Activated T-cell treated with anti-CD3 and anti-CD28 coated beads, Interleukin-2, amount 50 U/mL, for 4 hours (primary cell): ENCODE measurements around the gene ACTN3. TPM values are rescaled to one million over a fixed set of nuclear protein-coding genes. Genes with fewer than 3 reads are reported as not detected.
A peak's percentile ranks its signal among the peaks of the same experiment; 100 is the strongest.
"Not testable (repeated sequence)": the region's sequence is repeated elsewhere in the genome, so short reads cannot be mapped to it uniquely, and the experiment has no call there.

Experiments
- ATAC-seq, 2 donors: fragments of 200-7000 bp; cut with Tn5 transposase; one replicate each; pipeline ENCODE4 v1.10.0; 2021
- DNase-seq: peaks from one replicate; pipeline ENCODE4 v3.0.0-alpha.2; 2020
- H3K27me3 Mint-ChIP-seq: one replicate; pipeline ENCODE4 v1.8.0; 2021; ENCODE audit warnings: low read depth, mixed read lengths
- H3K36me3 Mint-ChIP-seq: one replicate; pipeline ENCODE4 v1.8.0; 2022; ENCODE audit warnings: mixed read lengths; ENCODE audit not compliant: insufficient read depth
- H3K4me1 Mint-ChIP-seq: one replicate; pipeline ENCODE4 v1.8.0; 2021; ENCODE audit warnings: low read depth, mixed read lengths
- H3K4me3 Mint-ChIP-seq: one replicate; pipeline ENCODE4 v1.8.0; 2021; ENCODE audit warnings: mild to moderate bottlenecking, moderate library complexity, mixed read lengths
- H3K9me3 Mint-ChIP-seq: one replicate; pipeline ENCODE4 v1.8.0; 2021; ENCODE audit warnings: mixed read lengths
- total RNA-seq, 3 donors: library from RNA; stranded (reverse); gene quantifications; one replicate each; pipeline ENCODE4 v1.2.1, GENCODE V29; 2021

The ACTN3 gene
- total RNA-seq, 3 donors from 2014 or later: 0.08 to 0.18 TPM; not detected in 1

- no peak for DNase-seq
- H3K27me3 Mint-ChIP-seq: no peaks in the 10 kb centered on the region
- no peaks in the 10 kb centered on the region for H3K9me3 Mint-ChIP-seq
- H3K4me3 Mint-ChIP-seq: no peak overlapping the region
- no peaks in the 10 kb centered on the region for H3K36me3 Mint-ChIP-seq
- peaks cover 27% of the 10 kb centered on the region for H3K4me1 Mint-ChIP-seq
- no peak for ATAC-seq
Observed at GRCh38 chr11:66591175-66591574, 44.5 kb downstream of the ACTN3 start.

GRCh38 chr11:66592457-66593302 lies 46.0 kb downstream of the ACTN3 start, which contains the start of the genes CCDC87 and CCS:
Gene CCDC87, minus strand, starts transcription at chr11:66593063. Its CDS starts 48 bp downstream, at chr11:66593015.
Gene CCS, plus strand, starts transcription at chr11:66593185. Its CDS starts 77 bp downstream, at chr11:66593262.
- no peaks in the 10 kb centered on the region for H3K27me3 Mint-ChIP-seq
- peak within 1 kb of the TSS; percentile 99 for H3K4me3 Mint-ChIP-seq
- H3K36me3 Mint-ChIP-seq: no peaks in the 10 kb centered on the region

GRCh38 chr11:66593303-66593635 lies 46.6 kb downstream of the ACTN3 start:
- ATAC-seq (peak in 1 of 2 donors; percentile 9), DNase-seq (no peak)
- Mint-ChIP-seq H3K9me3 (no peaks in the 10 kb centered on the region), H3K4me3 (peak overlapping the region; percentile 99), H3K27me3 (no peaks in the 10 kb centered on the region), H3K36me3 (no peaks in the 10 kb centered on the region), H3K4me1 (peaks cover 27% of the 10 kb centered on the region)

More at GRCh38 chr11:66592457-66593302, 46.0 kb downstream of the ACTN3 start, which contains the start of the genes CCDC87 and CCS:
- peak; percentile 99 for DNase-seq
- ATAC-seq: peak; percentile 99 to 100
- Mint-ChIP-seq H3K9me3 (no peaks in the 10 kb centered on the region), H3K4me1 (peaks cover 27% of the 10 kb centered on the region)

- Mint-ChIP-seq H3K4me1 (peaks cover 27% of the 10 kb centered on the region), H3K9me3 (no peaks in the 10 kb centered on the region), H3K4me3 (peak overlapping the region; percentile 99), H3K27me3 (no peaks in the 10 kb centered on the region), H3K36me3 (peaks cover 2% of the 10 kb centered on the region)
- DNase-seq (no peak), ATAC-seq (no peak)
Observed at GRCh38 chr11:66593650-66594049, 46.9 kb downstream of the ACTN3 start.

DNA sequence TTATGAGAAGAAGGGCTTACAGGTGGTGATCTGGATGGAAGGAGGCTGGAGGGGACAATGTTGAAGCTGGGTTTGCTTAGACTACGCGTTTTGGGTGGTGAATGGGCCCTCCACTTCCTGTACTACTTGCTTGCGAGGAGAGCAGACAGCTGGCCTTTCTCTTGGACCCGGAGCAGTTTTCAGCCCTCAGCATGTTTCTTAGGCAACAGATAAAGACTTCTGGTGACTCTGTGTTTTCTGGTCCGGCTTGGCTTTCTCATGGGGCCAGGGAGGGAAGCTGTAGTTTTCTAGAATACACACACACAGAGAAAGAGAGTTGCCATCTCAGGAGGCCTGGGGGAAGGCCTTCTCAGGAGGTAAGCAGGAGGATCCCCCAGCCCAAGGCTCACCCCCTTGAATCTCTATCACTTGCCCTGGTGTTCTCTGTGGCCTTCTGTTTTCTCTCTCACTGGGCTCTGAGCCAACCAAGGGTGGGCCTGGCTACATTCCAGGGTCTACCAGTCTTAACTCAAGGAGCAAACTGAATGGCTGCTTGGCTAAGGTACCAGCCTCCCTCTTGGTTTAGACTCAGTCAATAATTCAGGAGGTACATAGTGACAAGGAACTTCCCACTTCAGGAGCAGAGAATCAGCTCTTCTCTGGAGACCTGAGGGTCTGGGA lies 48.7 kb downstream of the ACTN3 start:
- no peak for DNase-seq
- H3K9me3 Mint-ChIP-seq: no peaks in the 10 kb centered on the region
- H3K36me3 Mint-ChIP-seq: peaks cover 6% of the 10 kb centered on the region
- no peak for ATAC-seq
- H3K4me1 Mint-ChIP-seq: peaks cover 27% of the 10 kb centered on the region
- H3K4me3 Mint-ChIP-seq: peak overlapping the region; percentile 71
- H3K27me3 Mint-ChIP-seq: no peaks in the 10 kb centered on the region

DNA sequence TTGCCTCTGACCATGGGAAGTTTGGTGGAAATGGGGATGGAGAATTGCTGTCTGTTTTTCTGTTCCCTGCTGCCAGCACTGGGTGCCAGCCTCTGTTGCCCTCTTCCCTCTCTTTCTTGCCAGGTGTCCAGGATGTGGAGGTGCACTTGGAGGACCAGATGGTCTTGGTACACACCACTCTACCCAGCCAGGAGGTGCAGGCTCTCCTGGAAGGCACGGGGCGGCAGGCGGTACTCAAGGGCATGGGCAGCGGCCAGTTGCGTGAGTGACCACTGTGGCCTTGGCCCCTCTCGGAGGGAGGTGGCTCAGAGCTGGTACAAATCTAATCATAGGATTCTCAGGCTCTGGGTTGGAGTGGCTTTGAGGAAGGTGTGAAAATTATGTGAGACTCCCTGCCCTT lies 52.3 kb downstream of the ACTN3 start:
- DNase-seq (no peak), ATAC-seq (no peak)
- Mint-ChIP-seq H3K4me3 (no peak overlapping the region), H3K27me3 (no peaks in the 10 kb centered on the region), H3K9me3 (no peaks in the 10 kb centered on the region), H3K36me3 (peaks cover 15% of the 10 kb centered on the region), H3K4me1 (peaks cover 15% of the 10 kb centered on the region)

DNA sequence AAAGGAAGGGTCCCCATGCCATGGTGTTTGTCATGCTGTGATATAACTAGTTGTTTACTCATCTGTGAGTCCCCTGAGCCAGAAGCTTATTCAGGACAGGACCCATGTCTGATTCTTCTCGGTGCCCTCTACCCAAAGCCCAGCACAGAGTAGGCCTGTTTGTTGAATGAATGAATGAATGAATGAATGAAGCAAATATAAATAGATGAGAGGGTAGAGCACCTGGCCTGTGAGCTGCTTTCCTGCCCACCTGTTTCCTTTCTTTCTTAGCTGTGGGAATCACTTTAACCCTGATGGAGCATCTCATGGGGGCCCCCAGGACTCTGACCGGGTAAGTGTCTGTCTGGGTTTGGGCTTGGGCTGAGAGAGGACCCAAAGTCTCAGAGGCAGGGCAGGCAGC lies 53.5 kb downstream of the ACTN3 start:
- Mint-ChIP-seq H3K4me1 (peaks cover 6% of the 10 kb centered on the region), H3K4me3 (no peak overlapping the region), H3K27me3 (no peaks in the 10 kb centered on the region), H3K36me3 (peaks cover 20% of the 10 kb centered on the region), H3K9me3 (no peaks in the 10 kb centered on the region)
- ATAC-seq: no peak
- no peak for DNase-seq

- Mint-ChIP-seq H3K36me3 (peaks cover 24% of the 10 kb centered on the region), H3K9me3 (no peaks in the 10 kb centered on the region)
- no peak for ATAC-seq
Observed at GRCh38 chr11:66600631-66601233, 54.0 kb downstream of the ACTN3 start.

DNA sequence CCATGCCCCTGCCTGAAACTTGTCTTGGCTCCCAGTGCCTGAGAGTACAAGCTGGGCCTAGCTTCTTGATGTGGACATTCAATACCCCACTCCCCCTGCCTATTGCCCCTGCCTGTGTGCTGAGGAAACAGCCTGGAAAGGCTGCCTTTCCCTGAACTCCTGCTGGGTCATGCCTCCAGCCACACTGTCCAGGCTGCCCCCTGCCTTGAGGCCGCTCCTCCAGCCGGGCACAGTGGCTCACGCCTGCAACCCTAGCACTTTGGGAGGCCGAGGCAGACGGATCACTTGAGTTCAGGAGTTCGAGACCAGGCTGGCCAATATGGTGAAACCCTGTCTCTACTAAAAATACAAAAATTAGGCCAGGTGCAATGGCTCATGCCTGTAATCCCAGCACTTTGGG lies 56.4 kb downstream of the ACTN3 start:
- H3K9me3 Mint-ChIP-seq: no peaks in the 10 kb centered on the region
- H3K4me3 Mint-ChIP-seq: no peak overlapping the region
- ATAC-seq (no peak), DNase-seq (no peak)
- peaks cover 24% of the 10 kb centered on the region for H3K36me3 Mint-ChIP-seq
- no peaks in the 10 kb centered on the region for H3K4me1 Mint-ChIP-seq
- no peaks in the 10 kb centered on the region for H3K27me3 Mint-ChIP-seq

More at GRCh38 chr11:66600631-66601233, 54.0 kb downstream of the ACTN3 start:
- H3K27me3 Mint-ChIP-seq: no peaks in the 10 kb centered on the region
- no peak for DNase-seq
- H3K4me1 Mint-ChIP-seq: peaks cover under 1% of the 10 kb centered on the region
- no peak overlapping the region for H3K4me3 Mint-ChIP-seq

GRCh38 chr11:66604155-66604554 lies 57.5 kb downstream of the ACTN3 start:
- DNase-seq (no peak), ATAC-seq (no peak)
- no peaks in the 10 kb centered on the region for H3K27me3 Mint-ChIP-seq
- H3K9me3 Mint-ChIP-seq: no peaks in the 10 kb centered on the region
- H3K4me1 Mint-ChIP-seq: no peaks in the 10 kb centered on the region
- peaks cover 20% of the 10 kb centered on the region for H3K36me3 Mint-ChIP-seq
- no peak overlapping the region for H3K4me3 Mint-ChIP-seq

DNA sequence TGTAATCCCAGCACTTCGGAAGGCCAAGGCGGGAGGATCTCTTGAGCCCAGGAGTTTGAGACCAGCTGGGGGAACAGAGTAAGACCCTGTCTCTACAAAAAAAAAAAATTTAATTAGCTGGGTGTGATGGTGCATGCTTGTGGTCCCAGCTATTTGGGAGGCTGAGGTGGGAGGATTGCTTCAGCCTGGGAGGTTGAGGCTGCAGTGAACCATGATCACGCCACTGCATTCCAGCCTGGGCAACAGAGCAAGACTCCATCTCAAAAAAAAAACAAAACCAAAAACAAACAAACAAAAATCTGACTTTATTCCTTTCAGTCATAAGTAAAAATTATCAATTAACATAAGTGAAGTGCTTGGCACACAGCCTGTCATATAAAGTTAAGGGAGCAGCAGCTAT lies 59.9 kb downstream of the ACTN3 start:
- H3K4me3 Mint-ChIP-seq, H3K9me3 Mint-ChIP-seq, ATAC-seq, DNase-seq, H3K27me3 Mint-ChIP-seq: not testable (repeated sequence)
- Mint-ChIP-seq H3K36me3 (peaks cover 14% of the 10 kb centered on the region), H3K4me1 (peaks cover 14% of the 10 kb centered on the region)

GRCh38 chr11:66607126-66607834 lies 60.6 kb downstream of the ACTN3 start:
- Mint-ChIP-seq H3K27me3 (no peaks in the 10 kb centered on the region), H3K4me1 (peaks cover 14% of the 10 kb centered on the region), H3K4me3 (no peak overlapping the region), H3K36me3 (peaks cover 10% of the 10 kb centered on the region), H3K9me3 (no peaks in the 10 kb centered on the region)
- DNase-seq: no peak
- no peak for ATAC-seq

DNA sequence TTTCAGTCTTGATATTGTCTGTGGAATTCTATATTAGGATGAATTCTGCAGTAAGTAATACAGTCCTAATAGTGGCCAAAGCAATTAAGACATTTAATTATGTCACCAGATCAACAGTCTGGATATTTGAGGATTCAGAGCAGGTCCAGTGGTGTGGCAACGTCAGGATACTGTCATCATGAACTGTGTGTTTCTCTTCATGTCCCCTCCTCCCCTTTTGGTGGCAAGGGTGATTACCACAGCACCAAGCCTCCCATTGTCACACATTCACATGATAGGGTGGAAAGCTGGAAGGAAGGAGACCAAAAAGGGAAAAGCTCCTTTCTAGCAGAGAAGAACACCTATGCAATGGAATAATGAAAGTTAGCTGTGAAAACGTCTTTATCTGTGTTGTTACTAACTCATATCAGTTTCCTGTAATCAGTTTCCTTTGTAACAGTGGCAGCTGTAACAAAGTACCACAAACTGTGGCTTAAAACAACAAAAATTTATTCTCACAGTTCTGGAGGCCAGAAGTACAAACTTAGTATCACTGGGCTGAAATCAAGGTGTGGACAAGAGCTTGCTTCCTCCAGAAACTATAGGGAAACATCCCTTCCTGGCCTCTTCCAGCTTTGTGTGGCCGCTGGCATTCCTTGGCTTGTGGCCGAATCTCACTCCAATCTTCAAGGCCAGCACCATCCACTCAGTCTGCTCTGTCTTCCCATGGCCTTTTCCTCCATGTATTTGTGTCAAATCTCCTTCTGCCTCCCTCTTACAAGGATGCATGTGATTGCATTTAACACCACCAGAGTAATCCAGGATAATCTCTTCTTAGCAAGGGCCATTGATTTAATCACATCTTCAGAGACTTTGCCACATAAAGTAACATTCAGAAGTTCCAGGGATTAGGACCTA lies 63.3 kb downstream of the ACTN3 start:
- Mint-ChIP-seq H3K27me3 (no peaks in the 10 kb centered on the region), H3K4me3 (no peak overlapping the region), H3K4me1 (peaks cover 14% of the 10 kb centered on the region), H3K36me3 (peaks cover 5% of the 10 kb centered on the region), H3K9me3 (no peaks in the 10 kb centered on the region)
- ATAC-seq: no peak
- no peak for DNase-seq
